Prostate gland (tissue), 2 donors: ENCODE measurements around the gene ADRM1. TPM values are rescaled to one million over a fixed set of nuclear protein-coding genes. Genes with fewer than 3 reads are reported as not detected.

Experiments
- DNase-seq: peaks from one replicate; pipeline ENCODE4 v3.0.0-alpha.2; 2019; ENCODE audit warnings: low spot score
- H3K27ac ChIP-seq, 2 donors: fragments of 200-600 bp; sonication (generic); 2 replicates each; pipeline ENCODE4 v1.5.1; 2017 to 2019
- H3K27me3 ChIP-seq: fragments of 200-600 bp; sonication (generic); replicated peaks from 2 replicates; pipeline ENCODE4 v1.5.1; 2019; ENCODE audit not compliant: insufficient read depth
- H3K36me3 ChIP-seq, 2 donors: fragments of 200-600 bp; sonication (generic); 1 replicate in 1 of 2; 2 replicates in 1 of 2; pipeline versions ENCODE4 v1.5.1 to v1.8.1; 2017 to 2019
- H3K4me1 ChIP-seq: fragments of 200-600 bp; sonication (generic); replicated peaks from 2 replicates; pipeline ENCODE4 v1.5.1; 2019
- H3K4me3 ChIP-seq, 2 donors: fragments of 200-600 bp; sonication (generic); 2 replicates each; pipeline ENCODE4 v1.5.1; 2017 to 2019
- H3K9me3 ChIP-seq: fragments of 200-600 bp; sonication (generic); 2 replicates; pipeline ENCODE4 v1.5.1; 2017
- POLR2A ChIP-seq: fragments of 450-650 bp; IDR thresholded peaks from one replicate; pipeline ENCODE4 v1.6.1; 2016; ENCODE audit warnings: antibody characterized with exemption, mild to moderate bottlenecking
- POLR2AphosphoS5 ChIP-seq: sonication (generic); formaldehyde crosslinking; IDR thresholded peaks from one replicate; pipeline ENCODE4 v1.6.1; 2017; ENCODE audit warnings: antibody characterized with exemption
- WGBS: methylation state at CpG from one replicate; pipeline ENCODE4 v1.1.5; 2018; 5-methylcytosine and 5-hydroxymethylcytosine counted together
- intact Hi-C: fragments of 100-400 bp; cut with DNase I; formaldehyde crosslinking; loops from one replicate; pipeline ENCODE4 v1.14.2; 2022
- total RNA-seq, 2 donors: library from RNA; depleted of rRNA; stranded (reverse); fragments of >200 nt; gene quantifications; one replicate each; pipeline ENCODE4 v1.1.0, GENCODE V29; 2016
- TF ChIP-seq, protein P1 (sequence below), 4 experiments: fragments of 200-600 bp in 2 of 4; fragments of 450-650 bp in 2 of 4; sonication (generic) in 2 of 4; IDR thresholded peaks; 1 replicate in 3 of 4; 2 replicates in 1 of 4; pipeline ENCODE4 v1.5.1; 2016 to 2019; ENCODE audit warnings: antibody characterized with exemption in 4 of 4, mild to moderate bottlenecking in 2 of 4, moderate library complexity in 2 of 4

ADRM1 gene
- total RNA-seq, 2 donors from 2014 or later: 149 to 207 TPM

DNA sequence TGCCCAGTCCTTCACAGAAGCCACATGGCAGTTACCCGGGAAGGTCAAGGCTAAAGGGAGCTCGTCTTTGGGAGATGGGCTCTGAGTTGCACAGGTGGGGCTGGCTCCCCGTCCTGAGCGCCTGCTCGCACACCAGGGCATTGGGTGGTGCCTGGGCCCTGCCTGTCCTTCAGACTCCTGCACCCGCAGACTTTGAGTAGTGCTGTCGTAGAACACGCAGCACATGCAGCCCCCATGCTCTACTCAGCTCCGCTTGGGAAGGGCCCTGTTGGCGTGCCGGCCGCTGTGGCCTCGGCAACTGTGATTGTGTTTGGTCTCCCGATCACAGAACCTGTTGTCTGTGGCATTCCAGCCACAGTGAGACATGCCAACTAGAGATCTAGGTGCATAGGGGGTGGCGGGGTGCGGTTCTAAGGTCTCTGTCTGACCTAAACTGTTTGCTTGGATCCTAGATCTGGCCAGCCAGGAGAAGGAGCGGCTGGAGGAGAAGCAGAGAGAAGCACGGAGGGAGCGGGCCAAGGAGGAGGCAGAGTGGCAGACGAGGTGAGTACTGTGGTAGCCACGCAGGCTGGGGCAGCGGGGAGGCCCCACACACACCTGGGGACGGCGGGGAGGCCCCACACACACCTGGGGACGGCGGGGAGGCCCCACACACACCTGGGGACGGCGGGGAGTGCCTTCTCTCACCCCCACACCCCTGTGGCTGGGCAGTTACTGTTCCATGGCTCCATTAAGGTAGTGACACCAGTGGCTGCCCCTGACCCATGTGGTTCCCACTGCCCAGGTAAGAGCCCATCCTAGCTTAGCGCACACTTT lies 11.3 kb upstream of the ADRM1 start:
- H3K27ac ChIP-seq: no peak overlapping the region
- intact Hi-C loops: no loop called here
- peaks cover 7 to 9% of the 10 kb centered on the region in 2 donors for H3K36me3 ChIP-seq
- H3K4me1 ChIP-seq: no peaks in the 10 kb centered on the region
- no peaks in the 10 kb centered on the region for H3K27me3 ChIP-seq
- TF ChIP-seq, protein P1, sequence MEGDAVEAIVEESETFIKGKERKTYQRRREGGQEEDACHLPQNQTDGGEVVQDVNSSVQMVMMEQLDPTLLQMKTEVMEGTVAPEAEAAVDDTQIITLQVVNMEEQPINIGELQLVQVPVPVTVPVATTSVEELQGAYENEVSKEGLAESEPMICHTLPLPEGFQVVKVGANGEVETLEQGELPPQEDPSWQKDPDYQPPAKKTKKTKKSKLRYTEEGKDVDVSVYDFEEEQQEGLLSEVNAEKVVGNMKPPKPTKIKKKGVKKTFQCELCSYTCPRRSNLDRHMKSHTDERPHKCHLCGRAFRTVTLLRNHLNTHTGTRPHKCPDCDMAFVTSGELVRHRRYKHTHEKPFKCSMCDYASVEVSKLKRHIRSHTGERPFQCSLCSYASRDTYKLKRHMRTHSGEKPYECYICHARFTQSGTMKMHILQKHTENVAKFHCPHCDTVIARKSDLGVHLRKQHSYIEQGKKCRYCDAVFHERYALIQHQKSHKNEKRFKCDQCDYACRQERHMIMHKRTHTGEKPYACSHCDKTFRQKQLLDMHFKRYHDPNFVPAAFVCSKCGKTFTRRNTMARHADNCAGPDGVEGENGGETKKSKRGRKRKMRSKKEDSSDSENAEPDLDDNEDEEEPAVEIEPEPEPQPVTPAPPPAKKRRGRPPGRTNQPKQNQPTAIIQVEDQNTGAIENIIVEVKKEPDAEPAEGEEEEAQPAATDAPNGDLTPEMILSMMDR (IDR thresholded peaks at IDR 0.05): no peak
- TF ChIP-seq POLR2A (no peak), POLR2AphosphoS5 (no peak)
- H3K9me3 ChIP-seq: no peaks in the 10 kb centered on the region
- WGBS: 92% methylated on average over 28 of the region's 29 CpGs
- no peak for DNase-seq
- H3K4me3 ChIP-seq: no peak overlapping the region

DNA sequence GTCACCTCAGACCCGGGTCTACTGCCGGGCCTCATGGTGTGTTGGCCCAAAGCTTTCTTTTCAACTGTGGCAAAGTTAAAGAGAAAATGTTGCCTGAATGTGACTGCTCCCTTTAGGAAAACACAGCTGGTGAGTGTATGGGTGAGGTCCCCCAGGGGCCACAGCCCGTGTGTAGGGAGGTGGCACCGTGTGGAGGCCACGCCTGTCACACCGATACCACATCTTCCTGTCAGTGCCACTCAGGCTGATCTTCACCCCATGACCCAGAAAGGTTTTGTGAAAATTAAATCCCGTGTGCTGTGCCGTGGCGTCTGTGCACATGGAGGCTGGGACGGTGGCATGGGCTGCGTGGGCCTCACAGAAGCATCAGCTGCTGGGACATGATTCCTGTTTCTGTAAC lies 10.7 kb upstream of the ADRM1 start:
- Histone ChIP-seq H3K27ac (no peak overlapping the region), H3K4me1 (peaks cover under 1% of the 10 kb centered on the region), H3K36me3 (peaks cover 6 to 7% of the 10 kb centered on the region in 2 donors), H3K27me3 (no peaks in the 10 kb centered on the region), H3K9me3 (no peaks in the 10 kb centered on the region), H3K4me3 (no peak overlapping the region)
- WGBS: 93% methylated on average over 11 of the region's 11 CpGs
- no peak for TF ChIP-seq POLR2AphosphoS5
- TF ChIP-seq, protein P1 (IDR thresholded peaks at IDR 0.05): no peak
- DNase-seq: no peak
- intact Hi-C loops: no loop called here

DNA sequence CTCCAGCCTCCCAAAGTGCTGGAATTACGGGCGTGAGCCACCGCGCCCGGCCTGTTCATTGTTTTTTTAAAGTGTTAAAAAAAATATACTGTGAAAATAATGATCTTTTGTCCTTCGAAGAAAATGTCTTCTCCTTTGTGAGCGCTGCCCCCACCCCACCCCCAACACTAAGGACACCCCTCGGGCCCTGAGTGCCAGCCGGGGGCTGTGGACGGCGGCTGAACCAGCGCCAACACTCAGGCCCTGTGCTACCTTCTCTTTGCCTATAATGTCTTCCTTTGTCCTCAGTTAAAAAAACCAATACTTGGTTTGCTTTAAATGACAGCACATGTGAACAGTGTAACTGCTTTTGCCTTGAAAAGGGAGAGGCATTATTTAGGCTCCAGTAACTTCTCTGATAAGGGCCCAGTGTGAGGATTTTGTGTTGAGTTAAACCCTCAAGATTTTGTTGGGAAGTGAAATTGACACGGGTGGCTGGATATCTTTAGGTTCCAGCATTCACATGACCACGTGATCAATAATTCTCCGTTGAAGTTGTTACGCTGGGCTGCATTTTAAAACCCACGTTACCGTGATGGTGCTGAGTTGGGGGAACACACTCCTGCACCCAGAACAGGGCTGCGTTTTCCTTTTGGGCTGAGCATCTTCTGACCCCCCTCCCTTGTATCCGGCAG lies 9.5 kb upstream of the ADRM1 start:
- Histone ChIP-seq H3K4me1 (peaks cover 9% of the 10 kb centered on the region), H3K27me3 (no peaks in the 10 kb centered on the region), H3K36me3 (peaks cover 6 to 7% of the 10 kb centered on the region in 2 donors), H3K9me3 (no peaks in the 10 kb centered on the region), H3K4me3 (no peak overlapping the region), H3K27ac (no peak overlapping the region)
- 84% methylated on average over 20 of the region's 20 CpGs for WGBS
- TF ChIP-seq POLR2AphosphoS5: no peak
- no peak for TF ChIP-seq POLR2A
- TF ChIP-seq, protein P1 (IDR thresholded peaks at IDR 0.05): no peak
- intact Hi-C loops: no loop called here
- no peak for DNase-seq

DNA sequence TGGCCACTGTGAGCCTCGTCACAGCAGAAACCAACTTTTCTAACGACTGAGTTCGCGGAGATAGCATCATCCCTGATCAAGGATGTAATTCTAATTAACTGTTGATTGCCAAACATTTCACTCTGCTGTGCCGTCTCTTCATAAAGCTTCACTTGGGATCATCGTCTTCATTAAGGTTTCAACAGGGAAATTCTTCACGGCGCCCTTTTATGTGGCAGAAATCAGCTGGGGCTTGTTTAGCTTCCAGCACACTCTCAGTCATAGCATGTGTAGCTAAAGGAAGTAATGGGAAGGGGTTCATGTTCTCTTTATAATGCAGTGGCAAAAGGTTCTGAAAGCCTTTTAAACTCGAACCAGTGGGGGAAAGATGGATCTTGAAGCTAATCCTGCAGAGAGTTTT lies 8.9 kb upstream of the ADRM1 start:
- WGBS: 83% methylated on average over 9 of the region's 9 CpGs
- peaks cover 6 to 7% of the 10 kb centered on the region in 2 donors for H3K36me3 ChIP-seq
- intact Hi-C loops: no loop called here

More for the DNA sequence above, 8.9 kb upstream of the ADRM1 start:
- Histone ChIP-seq H3K27ac (no peak overlapping the region), H3K4me1 (peaks cover 9% of the 10 kb centered on the region), H3K27me3 (no peaks in the 10 kb centered on the region), H3K4me3 (no peak overlapping the region), H3K9me3 (no peaks in the 10 kb centered on the region)
- DNase-seq: no peak
- TF ChIP-seq POLR2A: no peak
- TF ChIP-seq, protein P1 (IDR thresholded peaks at IDR 0.05): no peak
- TF ChIP-seq POLR2AphosphoS5: no peak
